GM12872 (cell line): ENCODE data around the gene GRAMD2B.

Experiments used
- CTCF ChIP-seq: IDR thresholded peaks from 3 replicates; pipeline ENCODE4 v1.5.1; 2011; ENCODE audit warnings: low read depth, mild to moderate bottlenecking, low read length, moderate library complexity; ENCODE audit not compliant: insufficient read depth

Gene GRAMD2B

GRCh38 chr5:126385524-126386502, 37.4 kb upstream of the GRAMD2B start:
- TF ChIP-seq CTCF: no peak

- TF ChIP-seq CTCF: no peak
These were observed 34.0 kb upstream of the GRAMD2B start for GRCh38 chr5:126389179-126389578.

GRCh38 chr5:126390051-126390450, 33.2 kb upstream of the GRAMD2B start:
- no peak for TF ChIP-seq CTCF

- TF ChIP-seq CTCF: no peak
These were observed 31.8 kb upstream of the GRAMD2B start for GRCh38 chr5:126391386-126391785.

- TF ChIP-seq CTCF: no peak
These were observed 28.9 kb upstream of the GRAMD2B start for GRCh38 chr5:126394211-126394788.

- TF ChIP-seq CTCF: no peak
These were observed 28.0 kb upstream of the GRAMD2B start for GRCh38 chr5:126395198-126395597.

- TF ChIP-seq CTCF: no peak
These were observed 27.6 kb upstream of the GRAMD2B start for GRCh38 chr5:126395605-126396004.
